Tibial nerve (tissue), 4 donors: Measurements from ENCODE around the gene C1QTNF4. TPM values are rescaled to one million over a fixed set of nuclear protein-coding genes. Genes with fewer than 3 reads are reported as not detected.

Source experiments
- DNase-seq, 2 donors: peaks; one replicate each; pipeline ENCODE4 v3.0.0-alpha.2; 2019; ENCODE audit warnings: low spot score in 2 of 2
- H3K27ac ChIP-seq, 4 donors: fragments of 200-600 bp; sonication (generic) in 3 of 4; one replicate each; pipeline ENCODE4 v1.5.1; 2017 to 2019; ENCODE audit warnings: mild to moderate bottlenecking in 1 of 4
- H3K27me3 ChIP-seq, 2 donors: fragments of 200-600 bp; sonication (generic) in 1 of 2; one replicate each; pipeline versions ENCODE4 v1.5.1 to v1.6.0; 2017 to 2019
- H3K36me3 ChIP-seq, 3 donors: fragments of 200-600 bp; sonication (generic); one replicate each; pipeline ENCODE4 v1.5.1; 2018 to 2019
- H3K4me1 ChIP-seq, 4 donors: fragments of 200-600 bp; sonication (generic) in 3 of 4; one replicate each; pipeline ENCODE4 v1.5.1; 2017 to 2019
- H3K4me3 ChIP-seq, 4 donors: fragments of 200-600 bp; sonication (generic) in 3 of 4; one replicate each; pipeline ENCODE4 v1.5.1; 2017 to 2019; ENCODE audit warnings: mild to moderate bottlenecking in 1 of 4, moderate library complexity in 1 of 4
- H3K9me3 ChIP-seq, 4 donors: fragments of 200-600 bp; sonication (generic) in 3 of 4; one replicate each; pipeline ENCODE4 v1.5.1; 2017 to 2019
- CTCF ChIP-seq, 5 experiments: fragments of 200-600 bp in 3 of 5; fragments of 450-650 bp in 2 of 5; sonication (generic) in 3 of 5; IDR thresholded peaks; one replicate each; pipeline ENCODE4 v1.5.1; 2016 to 2019; ENCODE audit warnings: antibody characterized with exemption in 5 of 5, mild to moderate bottlenecking in 3 of 5, moderate library complexity in 2 of 5
- EP300 ChIP-seq, 2 donors: sonication (generic); formaldehyde crosslinking; IDR thresholded peaks; one replicate each; pipeline ENCODE4 v1.6.1; 2017; ENCODE audit warnings: antibody characterized with exemption in 2 of 2, mild to moderate bottlenecking in 1 of 2
- POLR2A ChIP-seq, 2 donors: fragments of 450-650 bp; IDR thresholded peaks; one replicate each; pipeline ENCODE4 v1.6.1; 2017; ENCODE audit warnings: antibody characterized with exemption in 2 of 2, mild to moderate bottlenecking in 2 of 2, moderate library complexity in 2 of 2
- WGBS, 2 donors: methylation state at CpG; one replicate each; pipeline ENCODE4 v1.1.5; 2018; 5-methylcytosine and 5-hydroxymethylcytosine counted together
- total RNA-seq, 4 donors: library from RNA; depleted of rRNA; stranded (reverse); fragments of >200 nt; gene quantifications; one replicate each; pipeline ENCODE4 v1.1.0, GENCODE V29; 2016

C1QTNF4 gene
- total RNA-seq, 4 donors from 2014 or later = 6.9 to 13.2 (median 9.2) TPM

GRCh38 chr11:47616726-47617416 lies 22.7 kb upstream of the C1QTNF4 start:
- Histone ChIP-seq H3K9me3 (no peaks in the 10 kb centered on the region), H3K27me3 (no peaks in the 10 kb centered on the region), H3K4me3 (no peak overlapping the region), H3K4me1 (peaks cover 0 to 30% (median 4%) of the 10 kb centered on the region in 4 donors), H3K27ac (peak overlapping the region in 1 of 4 donors; percentile 27), H3K36me3 (peaks cover 0 to 43% (median 0%) of the 10 kb centered on the region in 3 donors)
- WGBS, 2 donors = 84 to 86% methylated on average over 10 of the region's 10 CpGs
- TF ChIP-seq CTCF (IDR thresholded peaks at IDR 0.05) (peak; percentile 47 to 73 (median 65)), POLR2A (IDR thresholded peaks at IDR 0.05) (no peak), EP300 (IDR thresholded peaks at IDR 0.05) (peak in 1 of 2 donors; percentile 42)
- peak; percentile 46 to 83 for DNase-seq

GRCh38 chr11:47615249-47615648 lies 21.0 kb upstream of the C1QTNF4 start:
- peaks cover 0 to 40% (median 0%) of the 10 kb centered on the region in 3 donors for H3K36me3 ChIP-seq
- no peak for TF ChIP-seq CTCF (IDR thresholded peaks at IDR 0.05)
- no peak for TF ChIP-seq EP300 (IDR thresholded peaks at IDR 0.05)
- no peak for TF ChIP-seq POLR2A (IDR thresholded peaks at IDR 0.05)
- H3K9me3 ChIP-seq = no peaks in the 10 kb centered on the region
- no peak for DNase-seq
- no peak overlapping the region for H3K27ac ChIP-seq
- H3K4me1 ChIP-seq = peaks cover 0 to 21% (median 4%) of the 10 kb centered on the region in 4 donors
- no peaks in the 10 kb centered on the region for H3K27me3 ChIP-seq
- H3K4me3 ChIP-seq = no peak overlapping the region

GRCh38 chr11:47611348-47611794 lies 17.2 kb upstream of the C1QTNF4 start:
- Histone ChIP-seq H3K9me3 (no peaks in the 10 kb centered on the region), H3K4me1 (peaks cover 0 to 20% (median 4%) of the 10 kb centered on the region in 4 donors), H3K36me3 (peaks cover 0 to 21% (median 0%) of the 10 kb centered on the region in 3 donors), H3K27me3 (no peaks in the 10 kb centered on the region), H3K4me3 (no peak overlapping the region), H3K27ac (no peak overlapping the region)
- 63 to 68% methylated on average over 6 of the region's 6 CpGs for WGBS, 2 donors
- TF ChIP-seq EP300 (IDR thresholded peaks at IDR 0.05) = peak in 1 of 2 donors; percentile 35
- no peak for TF ChIP-seq POLR2A (IDR thresholded peaks at IDR 0.05)
- TF ChIP-seq CTCF (IDR thresholded peaks at IDR 0.05) = no peak
- DNase-seq = no peak

GRCh38 chr11:47609675-47610074 lies 15.5 kb upstream of the C1QTNF4 start:
- Histone ChIP-seq H3K36me3 (peaks cover 0 to 21% (median 0%) of the 10 kb centered on the region in 3 donors), H3K9me3 (no peaks in the 10 kb centered on the region), H3K4me1 (peaks cover 0 to 20% (median 4%) of the 10 kb centered on the region in 4 donors), H3K4me3 (no peak overlapping the region), H3K27ac (no peak overlapping the region), H3K27me3 (no peaks in the 10 kb centered on the region)
- 65 to 81% methylated on average over 3 of the region's 3 CpGs for WGBS, 2 donors
- TF ChIP-seq EP300 (IDR thresholded peaks at IDR 0.05) (no peak), POLR2A (IDR thresholded peaks at IDR 0.05) (no peak), CTCF (IDR thresholded peaks at IDR 0.05) (no peak)
- DNase-seq = no peak

- Histone ChIP-seq H3K4me3 (no peak overlapping the region), H3K27ac (no peak overlapping the region), H3K4me1 (peaks cover 0 to 20% (median 4%) of the 10 kb centered on the region in 4 donors), H3K27me3 (no peaks in the 10 kb centered on the region), H3K36me3 (peaks cover 0 to 21% (median 0%) of the 10 kb centered on the region in 3 donors), H3K9me3 (no peaks in the 10 kb centered on the region)
- peak in 1 of 2 donors; percentile 44 for DNase-seq
- WGBS, 2 donors = 21 to 35% methylated on average over 7 of the region's 7 CpGs
- TF ChIP-seq EP300 (IDR thresholded peaks at IDR 0.05) (no peak), POLR2A (IDR thresholded peaks at IDR 0.05) (no peak), CTCF (IDR thresholded peaks at IDR 0.05) (no peak)
These were observed 13.2 kb upstream of the C1QTNF4 start for GRCh38 chr11:47607380-47607779.
